ENCODE results near the gene TTC34.
"Not testable (repeated sequence)": the region's sequence is repeated elsewhere in the genome, so short reads cannot be mapped to it uniquely, and the experiment has no call there.

Gene TTC34

GRCh38 chr1:2632561-2633361 lies 168.7 kb downstream of the TTC34 start, which contains the start of gene MMEL1:
Gene MMEL1, minus strand, starts transcription at chr1:2633016. Its CDS starts 3,532 bp downstream, at chr1:2629484.
- no peaks in the 10 kb centered on the region for H3K36me3 ChIP-seq (ENCODE audit: insufficient read depth, low read length)
- no peak within 1 kb of the TSS for H3K27ac ChIP-seq (ENCODE audit: low read depth, low read length)
- H3K9ac ChIP-seq (ENCODE audit: low read depth, low read length): no peak within 1 kb of the TSS
- peaks cover 29% of the 10 kb centered on the region for H3K9me3 ChIP-seq (ENCODE audit: insufficient read depth, low read depth, low read length)
- no peak within 1 kb of the TSS for H3K4me3 ChIP-seq (ENCODE audit: low read length)
- WGBS: 68% methylated on average over 16 of the region's 16 CpGs
- no peaks in the 10 kb centered on the region for H3K4me1 ChIP-seq (ENCODE audit: insufficient read depth, low read length)
- peaks cover 27% of the 10 kb centered on the region for H3K27me3 ChIP-seq (ENCODE audit: insufficient read depth, low read length)

- 89% methylated on average over 8 of the region's 8 CpGs for WGBS
- no peaks in the 10 kb centered on the region for H3K36me3 ChIP-seq (ENCODE audit: insufficient read depth, low read length)
- H3K4me3 ChIP-seq (ENCODE audit: low read length): no peak overlapping the region
- H3K27me3 ChIP-seq (ENCODE audit: insufficient read depth, low read length): peaks cover 34% of the 10 kb centered on the region
- H3K9ac ChIP-seq (ENCODE audit: low read depth, low read length): no peak overlapping the region
- no peaks in the 10 kb centered on the region for H3K4me1 ChIP-seq (ENCODE audit: insufficient read depth, low read length)
- peaks cover 23% of the 10 kb centered on the region for H3K9me3 ChIP-seq (ENCODE audit: insufficient read depth, low read depth, low read length)
- no peak overlapping the region for H3K27ac ChIP-seq (ENCODE audit: low read depth, low read length)
Measured at GRCh38 chr1:2632051-2632430, 169.5 kb downstream of the TTC34 start.

- H3K4me3 ChIP-seq (ENCODE audit: low read length): no peak overlapping the region
- H3K27ac ChIP-seq (ENCODE audit: low read depth, low read length): no peak overlapping the region
- H3K9ac ChIP-seq (ENCODE audit: low read depth, low read length): no peak overlapping the region
- 90% methylated on average over 24 of the region's 24 CpGs for WGBS
- no peaks in the 10 kb centered on the region for H3K4me1 ChIP-seq (ENCODE audit: insufficient read depth, low read length)
- H3K9me3 ChIP-seq (ENCODE audit: insufficient read depth, low read depth, low read length): peaks cover 17% of the 10 kb centered on the region
- peaks cover 41% of the 10 kb centered on the region for H3K27me3 ChIP-seq (ENCODE audit: insufficient read depth, low read length)
- no peaks in the 10 kb centered on the region for H3K36me3 ChIP-seq (ENCODE audit: insufficient read depth, low read length)
Measured at GRCh38 chr1:2631136-2632050, 170.1 kb downstream of the TTC34 start.

GRCh38 chr1:2630498-2631135 lies 170.9 kb downstream of the TTC34 start:
- 93% methylated on average over 35 of the region's 35 CpGs for WGBS
- no peak overlapping the region for H3K9ac ChIP-seq (ENCODE audit: low read depth, low read length)
- no peak overlapping the region for H3K27ac ChIP-seq (ENCODE audit: low read depth, low read length)
- no peak overlapping the region for H3K4me3 ChIP-seq (ENCODE audit: low read length)
- no peaks in the 10 kb centered on the region for H3K36me3 ChIP-seq (ENCODE audit: insufficient read depth, low read length)
- H3K9me3 ChIP-seq (ENCODE audit: insufficient read depth, low read depth, low read length): peaks cover 11% of the 10 kb centered on the region; the same call in 1 of the 2 replicates
- H3K4me1 ChIP-seq (ENCODE audit: insufficient read depth, low read length): no peaks in the 10 kb centered on the region
- H3K27me3 ChIP-seq (ENCODE audit: insufficient read depth, low read length): peaks cover 49% of the 10 kb centered on the region

- Histone ChIP-seq H3K36me3 (ENCODE audit: insufficient read depth, low read length) (no peaks in the 10 kb centered on the region), H3K27ac (ENCODE audit: low read depth, low read length) (no peak overlapping the region), H3K4me1 (ENCODE audit: insufficient read depth, low read length) (no peaks in the 10 kb centered on the region), H3K4me3 (ENCODE audit: low read length) (peak overlapping the region; percentile 30; the same call in 1 of the 2 replicates), H3K9me3 (ENCODE audit: insufficient read depth, low read depth, low read length) (peaks cover 11% of the 10 kb centered on the region; the same call in 1 of the 2 replicates), H3K27me3 (ENCODE audit: insufficient read depth, low read length) (peaks cover 49% of the 10 kb centered on the region), H3K9ac (ENCODE audit: low read depth, low read length) (no peak overlapping the region)
- WGBS: 89% methylated on average over 23 of the region's 23 CpGs
Measured at GRCh38 chr1:2629627-2630497, 171.6 kb downstream of the TTC34 start.

- no peaks in the 10 kb centered on the region for H3K36me3 ChIP-seq (ENCODE audit: insufficient read depth, low read length)
- 62% methylated on average over 64 of the region's 64 CpGs for WGBS
- H3K4me1 ChIP-seq (ENCODE audit: insufficient read depth, low read length): no peaks in the 10 kb centered on the region
- H3K27ac ChIP-seq (ENCODE audit: low read depth, low read length): no peak overlapping the region
- H3K27me3 ChIP-seq (ENCODE audit: insufficient read depth, low read length): peaks cover 49% of the 10 kb centered on the region
- peaks cover 11% of the 10 kb centered on the region; the same call in 1 of the 2 replicates for H3K9me3 ChIP-seq (ENCODE audit: insufficient read depth, low read depth, low read length)
- peak overlapping the region; percentile 30 for H3K4me3 ChIP-seq (ENCODE audit: low read length)
- H3K9ac ChIP-seq (ENCODE audit: low read depth, low read length): no peak overlapping the region
Measured at GRCh38 chr1:2628933-2629626, 172.4 kb downstream of the TTC34 start.

GRCh38 chr1:2628191-2628932 lies 173.1 kb downstream of the TTC34 start:
- Histone ChIP-seq H3K27me3 (ENCODE audit: insufficient read depth, low read length) (peaks cover 49% of the 10 kb centered on the region), H3K36me3 (ENCODE audit: insufficient read depth, low read length) (no peaks in the 10 kb centered on the region), H3K9me3 (ENCODE audit: insufficient read depth, low read depth, low read length) (peaks cover 11% of the 10 kb centered on the region; the same call in 1 of the 2 replicates), H3K4me1 (ENCODE audit: insufficient read depth, low read length) (no peaks in the 10 kb centered on the region), H3K27ac (ENCODE audit: low read depth, low read length) (no peak overlapping the region), H3K9ac (ENCODE audit: low read depth, low read length) (no peak overlapping the region), H3K4me3 (ENCODE audit: low read length) (peak overlapping the region; percentile 24)
- 52% methylated on average over 46 of the region's 46 CpGs for WGBS

GRCh38 chr1:2627746-2628145 lies 173.7 kb downstream of the TTC34 start:
- Histone ChIP-seq H3K4me3 (ENCODE audit: low read length) (no peak overlapping the region), H3K9ac (ENCODE audit: low read depth, low read length) (no peak overlapping the region), H3K27ac (ENCODE audit: low read depth, low read length) (no peak overlapping the region), H3K4me1 (ENCODE audit: insufficient read depth, low read length) (no peaks in the 10 kb centered on the region), H3K9me3 (ENCODE audit: insufficient read depth, low read depth, low read length) (peaks cover 11% of the 10 kb centered on the region; the same call in 1 of the 2 replicates), H3K27me3 (ENCODE audit: insufficient read depth, low read length) (peaks cover 49% of the 10 kb centered on the region), H3K36me3 (ENCODE audit: insufficient read depth, low read length) (no peaks in the 10 kb centered on the region)
- WGBS: 66% methylated on average over 5 of the region's 6 CpGs

GRCh38 chr1:2625748-2626147 lies 175.7 kb downstream of the TTC34 start:
- peaks cover 22% of the 10 kb centered on the region; the same call in 1 of the 2 replicates for H3K9me3 ChIP-seq (ENCODE audit: insufficient read depth, low read depth, low read length)
- H3K36me3 ChIP-seq (ENCODE audit: insufficient read depth, low read length); H3K4me3 ChIP-seq (ENCODE audit: low read length); H3K9ac ChIP-seq (ENCODE audit: low read depth, low read length); H3K4me1 ChIP-seq (ENCODE audit: insufficient read depth, low read length); H3K27ac ChIP-seq (ENCODE audit: low read depth, low read length): not testable (repeated sequence)
- peaks cover 49% of the 10 kb centered on the region for H3K27me3 ChIP-seq (ENCODE audit: insufficient read depth, low read length)
- WGBS: 70% methylated on average over 7 of the region's 7 CpGs

Data from HUES64 (cell line).